Nephron progenitor cell (in vitro differentiated cells): ENCODE measurements around the gene CNTNAP2.
"Not testable (repeated sequence)": the region's sequence is repeated elsewhere in the genome, so short reads cannot be mapped to it uniquely, and the experiment has no call there.

Experiments used
- DNase-seq: peaks from one replicate; pipeline ENCODE4 v3.0.0; 2021
- H3K27ac Mint-ChIP-seq: 2 replicates; pipeline ENCODE4 v1.8.0; 2021; ENCODE audit warnings: mild to moderate bottlenecking, moderate library complexity, mixed read lengths
- H3K27me3 Mint-ChIP-seq: 2 replicates; pipeline ENCODE4 v1.8.0; 2021; ENCODE audit warnings: mild to moderate bottlenecking, low read depth, mixed read lengths; ENCODE audit not compliant: poor library complexity
- H3K36me3 Mint-ChIP-seq: 2 replicates; pipeline ENCODE4 v1.8.0; 2021; ENCODE audit warnings: low read depth, mixed read lengths
- H3K4me1 Mint-ChIP-seq: 2 replicates; pipeline ENCODE4 v1.8.0; 2021; ENCODE audit warnings: mixed read lengths
- H3K4me3 Mint-ChIP-seq: 2 replicates; pipeline ENCODE4 v1.8.0; 2021; ENCODE audit warnings: mild to moderate bottlenecking, moderate library complexity, mixed read lengths
- H3K9me3 Mint-ChIP-seq: 2 replicates; pipeline ENCODE4 v1.8.0; 2021; ENCODE audit warnings: mild to moderate bottlenecking, moderate library complexity, mixed read lengths
- CTCF ChIP-seq: fragments of 200-600 bp; sonication (generic); IDR thresholded peaks from 2 replicates; pipeline ENCODE4 v1.5.0; 2021; ENCODE audit warnings: antibody characterized with exemption

CNTNAP2 gene

GRCh38 chr7:147798001-147798400 is 1681.4 kb downstream of the CNTNAP2 start:
- Mint-ChIP-seq H3K36me3 (no peaks in the 10 kb centered on the region), H3K4me1 (no peaks in the 10 kb centered on the region), H3K4me3 (no peak overlapping the region), H3K9me3 (no peaks in the 10 kb centered on the region), H3K27me3 (no peaks in the 10 kb centered on the region), H3K27ac (no peak overlapping the region)
- TF ChIP-seq CTCF, result no peak
- DNase-seq, result no peak

- DNase-seq, H3K36me3 Mint-ChIP-seq, H3K27me3 Mint-ChIP-seq, H3K27ac Mint-ChIP-seq, H3K4me3 Mint-ChIP-seq, H3K4me1 Mint-ChIP-seq: not testable (repeated sequence)
- peaks cover 17% of the 10 kb centered on the region for H3K9me3 Mint-ChIP-seq
These were observed 1685.2 kb downstream of the CNTNAP2 start for GRCh38 chr7:147801762-147802161.

GRCh38 chr7:147803151-147803550 is 1686.5 kb downstream of the CNTNAP2 start:
- Mint-ChIP-seq H3K4me1 (no peaks in the 10 kb centered on the region), H3K9me3 (peaks cover 17% of the 10 kb centered on the region), H3K4me3 (no peak overlapping the region), H3K27me3 (no peaks in the 10 kb centered on the region), H3K27ac (no peak overlapping the region), H3K36me3 (peaks cover 4% of the 10 kb centered on the region)
- no peak for DNase-seq
- no peak for TF ChIP-seq CTCF

GRCh38 chr7:147803606-147804005 is 1687.0 kb downstream of the CNTNAP2 start:
- Mint-ChIP-seq H3K36me3 (peaks cover 4% of the 10 kb centered on the region), H3K27me3 (no peaks in the 10 kb centered on the region), H3K4me3 (no peak overlapping the region), H3K4me1 (peaks cover 1% of the 10 kb centered on the region), H3K27ac (no peak overlapping the region), H3K9me3 (peaks cover 17% of the 10 kb centered on the region)
- no peak for TF ChIP-seq CTCF
- DNase-seq, result no peak

- no peaks in the 10 kb centered on the region for H3K27me3 Mint-ChIP-seq
- peaks cover 5% of the 10 kb centered on the region for H3K4me1 Mint-ChIP-seq
- H3K9me3 Mint-ChIP-seq, result peaks cover 17% of the 10 kb centered on the region
- H3K4me3 Mint-ChIP-seq, result no peak overlapping the region
- TF ChIP-seq CTCF, result no peak
- peaks cover 4% of the 10 kb centered on the region for H3K36me3 Mint-ChIP-seq
- H3K27ac Mint-ChIP-seq, result no peak overlapping the region
- DNase-seq, result no peak
These were observed 1687.4 kb downstream of the CNTNAP2 start for GRCh38 chr7:147804032-147804431.

- Mint-ChIP-seq H3K27ac (no peak overlapping the region), H3K4me1 (peaks cover 12% of the 10 kb centered on the region), H3K27me3 (no peaks in the 10 kb centered on the region), H3K36me3 (peaks cover 4% of the 10 kb centered on the region), H3K9me3 (peaks cover 17% of the 10 kb centered on the region), H3K4me3 (no peak overlapping the region)
- DNase-seq, result no peak
- TF ChIP-seq CTCF, result no peak
These were observed 1689.5 kb downstream of the CNTNAP2 start for GRCh38 chr7:147805996-147806576.
